GM23338 (cell line): ENCODE data around the gene STX8. TPM values are rescaled to one million over a fixed set of nuclear protein-coding genes. Genes with fewer than 3 reads are reported as not detected.
"Not testable (repeated sequence)": the region's sequence is repeated elsewhere in the genome, so short reads cannot be mapped to it uniquely, and the experiment has no call there.

Experiments
- ATAC-seq: fragments of 200-7000 bp; cut with Tn5 transposase; 3 replicates; pipeline ENCODE4 v1.9.1; 2020
- DNase-seq: peaks from one replicate; pipeline ENCODE4 v3.0.0-alpha.2; 2015; ENCODE audit warnings: low spot score
- H2AFZ ChIP-seq: fragments of 200-600 bp; sonication (generic); 2 replicates; pipeline ENCODE4 v1.8.0; 2016; ENCODE audit warnings: antibody characterized with exemption, mild to moderate bottlenecking, moderate library complexity
- H3F3A ChIP-seq: fragments of 200-600 bp; sonication (generic); replicated peaks from 2 replicates; pipeline ENCODE4 v1.8.0; 2017; ENCODE audit warnings: antibody characterized with exemption, mixed run types, low read depth
- H3K27ac ChIP-seq: fragments of 200-600 bp; sonication (generic); 2 replicates; pipeline ENCODE4 v1.6.1; 2016; ENCODE audit warnings: low read depth
- H3K27me3 ChIP-seq: fragments of 200-600 bp; sonication (generic); 2 replicates; pipeline ENCODE4 v1.8.0; 2016; ENCODE audit warnings: mild to moderate bottlenecking, mixed run types, moderate library complexity; ENCODE audit not compliant: insufficient read depth
- H3K36me3 ChIP-seq: fragments of 200-600 bp; sonication (generic); 2 replicates; pipeline ENCODE4 v1.8.0; 2016; ENCODE audit warnings: mild to moderate bottlenecking; ENCODE audit not compliant: insufficient read depth
- H3K4me1 ChIP-seq: fragments of 200-600 bp; sonication (generic); 2 replicates; pipeline ENCODE4 v1.8.0; 2016; ENCODE audit warnings: mild to moderate bottlenecking, moderate library complexity; ENCODE audit not compliant: insufficient read depth
- H3K4me2 ChIP-seq: fragments of 200-600 bp; sonication (generic); 2 replicates; pipeline ENCODE4 v1.7.1; 2017; ENCODE audit warnings: mixed run types
- H3K4me3 ChIP-seq: fragments of 200-600 bp; sonication (generic); 2 replicates; pipeline ENCODE4 v1.6.1; 2016; ENCODE audit warnings: mixed run types
- H3K79me2 ChIP-seq: fragments of 200-600 bp; sonication (generic); replicated peaks from 2 replicates; pipeline ENCODE4 v1.8.0; 2017; ENCODE audit warnings: mild to moderate bottlenecking; ENCODE audit not compliant: insufficient read depth
- H3K9me2 ChIP-seq: fragments of 200-600 bp; sonication (generic); 2 replicates; pipeline ENCODE4 v1.8.0; 2017; ENCODE audit not compliant: insufficient read depth
- H4K20me1 ChIP-seq: fragments of 200-600 bp; sonication (generic); replicated peaks from 2 replicates; pipeline ENCODE4 v1.8.0; 2017; ENCODE audit warnings: mild to moderate bottlenecking; ENCODE audit not compliant: insufficient read depth
- H3K27ac Mint-ChIP-seq: 2 replicates; pipeline ENCODE4 v1.8.0; 2020; ENCODE audit warnings: inconsistent platforms, mild to moderate bottlenecking, moderate library complexity, mixed read lengths
- H3K27me3 Mint-ChIP-seq: 3 replicates; pipeline ENCODE4 v1.8.0; 2022; ENCODE audit warnings: low read depth, mild to moderate bottlenecking, moderate library complexity, mixed read lengths, inconsistent platforms; ENCODE audit not compliant: insufficient read depth, poor library complexity
- H3K36me3 Mint-ChIP-seq: 3 replicates; pipeline ENCODE4 v1.8.0; 2021; ENCODE audit warnings: low read depth, mild to moderate bottlenecking, inconsistent platforms, moderate library complexity, mixed read lengths
- H3K4me1 Mint-ChIP-seq: 3 replicates; pipeline ENCODE4 v1.8.0; 2020; ENCODE audit warnings: mild to moderate bottlenecking, inconsistent platforms, mixed read lengths
- H3K4me3 Mint-ChIP-seq: 3 replicates; pipeline ENCODE4 v1.8.0; 2021; ENCODE audit warnings: moderate library complexity, mild to moderate bottlenecking, inconsistent platforms, mixed read lengths
- H3K9me3 Mint-ChIP-seq: 3 replicates; pipeline ENCODE4 v1.8.0; 2020; ENCODE audit warnings: moderate library complexity, mild to moderate bottlenecking, inconsistent platforms, mixed read lengths
- EZH2 ChIP-seq: fragments of 200-600 bp; sonication (generic); IDR thresholded peaks from one replicate; pipeline ENCODE4 v1.8.0; 2017; ENCODE audit warnings: antibody characterized with exemption, mild to moderate bottlenecking, low read depth; ENCODE audit not compliant: unreplicated experiment
- STAT1 ChIP-seq: IDR thresholded peaks from one replicate; pipeline ENCODE4 v1.6.1; 2016; ENCODE audit warnings: antibody characterized with exemption; ENCODE audit not compliant: unreplicated experiment
- ZNF114 ChIP-seq: fragments of 250-450 bp; sonication (Bioruptor Pico); IDR thresholded peaks from 2 replicates; pipeline ENCODE4 v1.5.0; 2020; ENCODE audit warnings: mild to moderate bottlenecking, moderate library complexity
- ZNF331 ChIP-seq: fragments of 250-450 bp; sonication (Bioruptor Pico); IDR thresholded peaks from 2 replicates; pipeline ENCODE4 v1.5.0; 2020; ENCODE audit warnings: low read depth, mild to moderate bottlenecking, moderate library complexity
- polyA plus RNA-seq: library from polyadenylated mRNA; unstranded; fragments of >200 nt; fragmentation: Nextera tagmentation; extraction: Ambion mirVana; gene quantifications from 2 replicates; pipeline ENCODE4 v1.2.1, GENCODE V29; 2016
- total RNA-seq: library from RNA; depleted of rRNA; stranded (reverse); fragments of >200 nt; shearing (Covaris generic); gene quantifications from 2 replicates; pipeline ENCODE4 v1.2.3, GENCODE V29; 2014
- TF ChIP-seq, protein P1 (sequence below): IDR thresholded peaks from 2 replicates; pipeline ENCODE4 v1.6.1; 2016; ENCODE audit warnings: antibody characterized with exemption

STX8 gene
- total and polyA plus RNA-seq, 2 experiments from 2014 or later = 59.4 to 82.3 TPM

- peaks cover 12% of the 10 kb centered on the region for H3K4me1 ChIP-seq
- H3K4me3 ChIP-seq, H3K4me3 Mint-ChIP-seq, DNase-seq, H3K36me3 ChIP-seq, ATAC-seq, H3K4me2 ChIP-seq, H3K27me3 Mint-ChIP-seq, H2AFZ ChIP-seq, H3K9me2 ChIP-seq, H3K27me3 ChIP-seq, H3K27ac ChIP-seq, H3K36me3 Mint-ChIP-seq, H4K20me1 ChIP-seq, H3K9me3 Mint-ChIP-seq, H3K79me2 ChIP-seq, H3F3A ChIP-seq: not testable (repeated sequence)
- 0 out of 2 replicates have a peak overlapping the region, but pooled peaks have one; percentile 37 for H3K27ac Mint-ChIP-seq
- peaks cover 37% of the 10 kb centered on the region for H3K4me1 Mint-ChIP-seq
These were observed 318.0 kb downstream of the STX8 start for GRCh38 chr17:9257630-9257965.

- Histone ChIP-seq H4K20me1 (no peaks in the 10 kb centered on the region), H3K79me2 (no peaks in the 10 kb centered on the region), H3K36me3 (no peaks in the 10 kb centered on the region), H3K4me1 (peaks cover 12% of the 10 kb centered on the region), H3K9me2 (no peaks in the 10 kb centered on the region), H3K27me3 (no peaks in the 10 kb centered on the region), H3K4me2 (no peak overlapping the region), H2AFZ (no peak overlapping the region), H3F3A (no peaks in the 10 kb centered on the region), H3K27ac (no peak overlapping the region), H3K4me3 (no peak overlapping the region)
- no peak for TF ChIP-seq EZH2
- no peak for DNase-seq
- no peak overlapping the region for H3K4me3 Mint-ChIP-seq
- peaks cover 7% of the 10 kb centered on the region for H3K27me3 Mint-ChIP-seq
- H3K36me3 Mint-ChIP-seq = no peaks in the 10 kb centered on the region
- 0 out of 2 replicates have a peak overlapping the region, but pooled peaks have one; percentile 49 for H3K27ac Mint-ChIP-seq
- no peaks in the 10 kb centered on the region for H3K9me3 Mint-ChIP-seq
- H3K4me1 Mint-ChIP-seq = peaks cover 37% of the 10 kb centered on the region
- ATAC-seq = no peak
These were observed 318.6 kb downstream of the STX8 start for GRCh38 chr17:9256751-9257629.

- no peaks in the 10 kb centered on the region for H4K20me1 ChIP-seq
- H3K27ac Mint-ChIP-seq = 0 out of 2 replicates have a peak overlapping the region, but pooled peaks have one; percentile 49
- no peak overlapping the region for H3K27ac ChIP-seq
- no peaks in the 10 kb centered on the region for H3K36me3 ChIP-seq
- H3K9me3 Mint-ChIP-seq = no peaks in the 10 kb centered on the region
- H3K27me3 Mint-ChIP-seq = peaks cover 7% of the 10 kb centered on the region
- H3K4me1 Mint-ChIP-seq = peaks cover 35% of the 10 kb centered on the region
- no peaks in the 10 kb centered on the region for H3K79me2 ChIP-seq
- ATAC-seq (no peak), DNase-seq (no peak)
- H3K4me3 ChIP-seq = no peak overlapping the region
- H3K4me2 ChIP-seq = no peak overlapping the region
- peaks cover 12% of the 10 kb centered on the region for H3K4me1 ChIP-seq
- no peaks in the 10 kb centered on the region for H3K27me3 ChIP-seq
- no peaks in the 10 kb centered on the region for H3K36me3 Mint-ChIP-seq
- no peak overlapping the region for H2AFZ ChIP-seq
- H3K9me2 ChIP-seq = no peaks in the 10 kb centered on the region
- H3F3A ChIP-seq = no peaks in the 10 kb centered on the region
- TF ChIP-seq, protein P1, sequence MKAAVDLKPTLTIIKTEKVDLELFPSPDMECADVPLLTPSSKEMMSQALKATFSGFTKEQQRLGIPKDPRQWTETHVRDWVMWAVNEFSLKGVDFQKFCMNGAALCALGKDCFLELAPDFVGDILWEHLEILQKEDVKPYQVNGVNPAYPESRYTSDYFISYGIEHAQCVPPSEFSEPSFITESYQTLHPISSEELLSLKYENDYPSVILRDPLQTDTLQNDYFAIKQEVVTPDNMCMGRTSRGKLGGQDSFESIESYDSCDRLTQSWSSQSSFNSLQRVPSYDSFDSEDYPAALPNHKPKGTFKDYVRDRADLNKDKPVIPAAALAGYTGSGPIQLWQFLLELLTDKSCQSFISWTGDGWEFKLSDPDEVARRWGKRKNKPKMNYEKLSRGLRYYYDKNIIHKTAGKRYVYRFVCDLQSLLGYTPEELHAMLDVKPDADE = no peak
- TF ChIP-seq ZNF114 (CRISPR knock-in tag) (no peak), ZNF331 (CRISPR knock-in tag) (no peak), STAT1 (no peak), EZH2 (no peak)
- no peak overlapping the region for H3K4me3 Mint-ChIP-seq
These were observed 319.3 kb downstream of the STX8 start for GRCh38 chr17:9256361-9256750.
